ENCODE data around the gene DAZ2.
"Not testable (repeated sequence)": the region's sequence is repeated elsewhere in the genome, so short reads cannot be mapped to it uniquely, and the experiment has no call there.

DAZ2 gene, protein sequence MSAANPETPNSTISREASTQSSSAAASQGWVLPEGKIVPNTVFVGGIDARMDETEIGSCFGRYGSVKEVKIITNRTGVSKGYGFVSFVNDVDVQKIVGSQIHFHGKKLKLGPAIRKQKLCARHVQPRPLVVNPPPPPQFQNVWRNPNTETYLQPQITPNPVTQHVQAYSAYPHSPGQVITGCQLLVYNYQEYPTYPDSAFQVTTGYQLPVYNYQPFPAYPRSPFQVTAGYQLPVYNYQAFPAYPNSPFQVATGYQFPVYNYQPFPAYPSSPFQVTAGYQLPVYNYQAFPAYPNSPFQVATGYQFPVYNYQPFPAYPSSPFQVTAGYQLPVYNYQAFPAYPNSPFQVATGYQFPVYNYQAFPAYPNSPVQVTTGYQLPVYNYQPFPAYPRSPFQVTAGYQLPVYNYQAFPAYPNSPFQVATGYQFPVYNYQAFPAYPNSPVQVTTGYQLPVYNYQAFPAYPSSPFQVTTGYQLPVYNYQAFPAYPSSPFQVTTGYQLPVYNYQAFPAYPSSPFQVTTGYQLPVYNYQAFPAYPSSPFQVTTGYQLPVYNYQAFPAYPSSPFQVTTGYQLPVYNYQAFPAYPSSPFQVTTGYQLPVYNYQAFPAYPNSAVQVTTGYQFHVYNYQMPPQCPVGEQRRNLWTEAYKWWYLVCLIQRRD

GRCh38 chrY:23219233-23219632 is at the start of gene DAZ2:
DAZ2 (plus strand) TSS chrY:23219533; CDS start chrY:23219741, 208 bp downstream.
- not testable (repeated sequence) for DNase-seq

GRCh38 chrY:23198908-23199307 is 20.4 kb upstream of the DAZ2 start, which contains the start of gene DAZ1:
DAZ1 (minus strand) TSS chrY:23199008; CDS start chrY:23198800, 208 bp downstream.
- DNase-seq, result not testable (repeated sequence)

- not testable (repeated sequence) for DNase-seq
Measured at GRCh38 chrY:23207455-23207854, 11.9 kb upstream of the DAZ2 start.

GRCh38 chrY:23209802-23210495 is 9.4 kb upstream of the DAZ2 start:
- not testable (repeated sequence) for DNase-seq

- not testable (repeated sequence) for DNase-seq
Measured at GRCh38 chrY:23210681-23211080, 8.7 kb upstream of the DAZ2 start.
